Measurements from ENCODE around the gene N4BP3. TPM values are rescaled to one million over a fixed set of nuclear protein-coding genes. Genes with fewer than 3 reads are reported as not detected.
"Not testable (repeated sequence)": the region's sequence is repeated elsewhere in the genome, so short reads cannot be mapped to it uniquely, and the experiment has no call there.

Gene N4BP3
- total RNA-seq, 1 experiment from 2014 or later = 0.33 TPM

DNA sequence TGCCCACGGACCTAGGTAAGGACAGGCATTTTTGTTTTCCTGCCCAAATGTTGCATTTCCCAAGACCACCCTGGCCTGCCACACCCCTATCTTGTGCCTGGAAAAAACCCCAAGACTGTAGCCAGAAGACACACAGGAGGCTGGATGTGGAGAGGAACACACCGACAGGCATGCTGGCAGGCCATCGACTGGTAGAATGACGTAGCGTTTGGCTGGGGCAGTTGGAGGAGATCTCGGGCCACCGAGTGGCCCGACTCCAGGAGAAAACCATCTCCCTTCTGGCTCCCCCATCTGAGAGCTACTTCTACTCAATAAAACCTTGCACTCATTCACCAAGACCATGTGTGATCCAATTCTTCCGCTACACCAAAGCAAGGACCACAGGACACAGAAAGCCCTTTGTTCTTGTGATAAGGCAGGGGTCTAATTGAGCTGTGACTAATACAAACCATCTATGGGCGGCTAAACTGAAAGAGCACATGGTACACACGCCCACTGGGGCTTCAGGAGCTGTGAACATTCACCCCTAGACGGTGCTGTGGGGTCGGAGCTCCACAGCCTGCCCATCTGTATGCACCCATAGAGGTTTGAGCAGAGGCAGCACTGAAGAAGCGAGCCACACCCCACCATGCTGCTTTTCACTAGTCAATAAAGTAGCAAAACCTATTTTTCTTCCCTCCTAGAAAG lies 38.9 kb upstream of the N4BP3 start:
- intact Hi-C loops (cut with micrococcal nuclease) = no loop called here
- Mint-ChIP-seq H3K9me3 (ENCODE audit: unreplicated experiment) (no peaks in the 10 kb centered on the region), H3K4me1 (ENCODE audit: insufficient read depth, unreplicated experiment) (peaks cover 25% of the 10 kb centered on the region), H3K4me3 (ENCODE audit: unreplicated experiment) (no peak overlapping the region), H3K27me3 (ENCODE audit: insufficient read depth, unreplicated experiment) (peaks cover 20% of the 10 kb centered on the region), H3K27ac (ENCODE audit: low read depth, unreplicated experiment) (no peak overlapping the region), H3K36me3 (ENCODE audit: insufficient read depth, unreplicated experiment) (no peaks in the 10 kb centered on the region)
- ChIA-PET CTCF (interaction anchor here (0.6 to 6.6 kb wide), 21 partner anchors 8 to 519 kb away, joined by 3 to 286 read pairs (median 7); partner anchors contain the start of genes NHP2 and RMND5B), POLR2A (interaction anchor here (1.4 to 7.7 kb wide), 3 partner anchors 72 to 88 kb away, joined by 4 to 123 read pairs (median 18); partner anchors contain the start of gene NHP2)
- no TSS peak for BruUV-seq (replicated peaks)
- no peak for DNase-seq (ENCODE audit: unreplicated experiment)
- TF ChIP-seq, protein P1, sequence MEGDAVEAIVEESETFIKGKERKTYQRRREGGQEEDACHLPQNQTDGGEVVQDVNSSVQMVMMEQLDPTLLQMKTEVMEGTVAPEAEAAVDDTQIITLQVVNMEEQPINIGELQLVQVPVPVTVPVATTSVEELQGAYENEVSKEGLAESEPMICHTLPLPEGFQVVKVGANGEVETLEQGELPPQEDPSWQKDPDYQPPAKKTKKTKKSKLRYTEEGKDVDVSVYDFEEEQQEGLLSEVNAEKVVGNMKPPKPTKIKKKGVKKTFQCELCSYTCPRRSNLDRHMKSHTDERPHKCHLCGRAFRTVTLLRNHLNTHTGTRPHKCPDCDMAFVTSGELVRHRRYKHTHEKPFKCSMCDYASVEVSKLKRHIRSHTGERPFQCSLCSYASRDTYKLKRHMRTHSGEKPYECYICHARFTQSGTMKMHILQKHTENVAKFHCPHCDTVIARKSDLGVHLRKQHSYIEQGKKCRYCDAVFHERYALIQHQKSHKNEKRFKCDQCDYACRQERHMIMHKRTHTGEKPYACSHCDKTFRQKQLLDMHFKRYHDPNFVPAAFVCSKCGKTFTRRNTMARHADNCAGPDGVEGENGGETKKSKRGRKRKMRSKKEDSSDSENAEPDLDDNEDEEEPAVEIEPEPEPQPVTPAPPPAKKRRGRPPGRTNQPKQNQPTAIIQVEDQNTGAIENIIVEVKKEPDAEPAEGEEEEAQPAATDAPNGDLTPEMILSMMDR (IDR thresholded peaks at IDR 0.05; ENCODE audit: unreplicated experiment) = no peak

DNA sequence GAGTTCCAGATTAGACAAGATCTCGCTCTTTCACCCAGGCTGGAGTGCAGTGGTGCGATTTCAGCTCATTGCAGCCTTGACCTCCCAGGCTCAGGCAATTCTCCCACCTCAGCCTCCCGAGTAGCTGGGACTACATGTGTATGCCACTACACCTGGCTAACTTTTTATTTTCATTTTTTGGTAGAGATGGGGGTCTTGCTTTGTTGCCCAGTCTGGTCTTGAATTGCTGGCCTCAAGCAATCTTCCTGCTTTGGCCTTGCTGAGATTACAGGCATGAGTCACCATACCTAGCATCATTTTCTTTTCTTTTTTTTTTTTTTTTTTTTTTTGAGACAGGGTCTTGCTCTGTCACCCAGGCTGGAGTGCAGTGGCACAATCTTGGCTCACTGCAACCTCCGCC lies 36.4 kb upstream of the N4BP3 start:
- intact Hi-C loops (cut with micrococcal nuclease) = loop anchor here (1.0 to 5.0 kb wide), 3 partner anchors 55 to 87 kb away; partner anchors contain the start of gene RMND5B
- Mint-ChIP-seq H3K27me3 (ENCODE audit: insufficient read depth, unreplicated experiment) (peaks cover 44% of the 10 kb centered on the region), H3K4me1 (ENCODE audit: insufficient read depth, unreplicated experiment) (peaks cover 43% of the 10 kb centered on the region)
- not testable (repeated sequence) for DNase-seq (ENCODE audit: unreplicated experiment); H3K27ac Mint-ChIP-seq (ENCODE audit: low read depth, unreplicated experiment); BruUV-seq (replicated peaks); H3K9me3 Mint-ChIP-seq (ENCODE audit: unreplicated experiment); H3K36me3 Mint-ChIP-seq (ENCODE audit: insufficient read depth, unreplicated experiment); H3K4me3 Mint-ChIP-seq (ENCODE audit: unreplicated experiment)
- POLR2A ChIA-PET = interaction anchor here (0.6 to 7.7 kb wide), 11 partner anchors 12 to 137 kb away, joined by 3 to 123 read pairs (median 4); partner anchors contain the start of genes NHP2 and RMND5B
- CTCF ChIA-PET = interaction anchor here (0.6 to 6.6 kb wide), 24 partner anchors 10 to 1284 kb away, joined by 3 to 286 read pairs (median 6); partner anchors contain the start of genes NHP2 and RMND5B

DNA sequence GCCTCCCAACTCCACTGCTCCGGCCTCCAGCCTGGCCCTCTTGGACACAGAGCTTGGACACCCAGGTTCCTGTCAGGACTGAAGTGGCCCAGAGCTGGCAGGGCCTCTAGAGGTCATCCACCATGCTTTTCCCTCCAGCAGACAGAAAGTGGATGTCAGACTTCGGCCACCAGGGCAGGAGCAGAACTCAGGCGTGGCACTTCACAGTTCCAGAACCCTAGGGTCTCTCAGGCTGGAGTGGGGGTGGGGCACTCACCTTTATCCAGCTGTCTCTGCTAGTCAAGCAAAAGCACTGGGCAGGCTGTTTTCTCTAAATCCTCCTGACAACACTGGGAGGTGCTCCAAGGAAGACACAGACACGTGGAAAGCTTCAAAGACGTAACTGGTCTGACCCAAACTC lies 35.6 kb upstream of the N4BP3 start:
- intact Hi-C loops (cut with micrococcal nuclease) = loop anchor here (1.0 to 5.0 kb wide), 2 partner anchors 35 to 55 kb away; partner anchors contain the start of gene RMND5B
- POLR2A ChIA-PET = interaction anchor here (0.5 to 7.7 kb wide), 18 partner anchors 13 to 966 kb away, joined by 3 to 123 read pairs (median 4); partner anchors contain the start of genes HNRNPAB, NHP2, RMND5B and ZNF354A
- TF ChIP-seq, protein P1 (IDR thresholded peaks at IDR 0.05; ENCODE audit: unreplicated experiment) = no peak
- no peaks in the 10 kb centered on the region for H3K9me3 Mint-ChIP-seq (ENCODE audit: unreplicated experiment)
- H3K27me3 Mint-ChIP-seq (ENCODE audit: insufficient read depth, unreplicated experiment) = peaks cover 46% of the 10 kb centered on the region
- H3K4me3 Mint-ChIP-seq (ENCODE audit: unreplicated experiment) = peak overlapping the region; percentile 22
- no peaks in the 10 kb centered on the region for H3K36me3 Mint-ChIP-seq (ENCODE audit: insufficient read depth, unreplicated experiment)
- no peak for DNase-seq (ENCODE audit: unreplicated experiment)
- CTCF ChIA-PET = interaction anchor here (0.6 to 6.6 kb wide), 23 partner anchors 11 to 1623 kb away, joined by 3 to 286 read pairs (median 5); partner anchors contain the start of genes NHP2 and RMND5B
- H3K27ac Mint-ChIP-seq (ENCODE audit: low read depth, unreplicated experiment) = peak overlapping the region; percentile 0
- peaks cover 46% of the 10 kb centered on the region for H3K4me1 Mint-ChIP-seq (ENCODE audit: insufficient read depth, unreplicated experiment)
- BruUV-seq (replicated peaks) = no TSS peak

DNA sequence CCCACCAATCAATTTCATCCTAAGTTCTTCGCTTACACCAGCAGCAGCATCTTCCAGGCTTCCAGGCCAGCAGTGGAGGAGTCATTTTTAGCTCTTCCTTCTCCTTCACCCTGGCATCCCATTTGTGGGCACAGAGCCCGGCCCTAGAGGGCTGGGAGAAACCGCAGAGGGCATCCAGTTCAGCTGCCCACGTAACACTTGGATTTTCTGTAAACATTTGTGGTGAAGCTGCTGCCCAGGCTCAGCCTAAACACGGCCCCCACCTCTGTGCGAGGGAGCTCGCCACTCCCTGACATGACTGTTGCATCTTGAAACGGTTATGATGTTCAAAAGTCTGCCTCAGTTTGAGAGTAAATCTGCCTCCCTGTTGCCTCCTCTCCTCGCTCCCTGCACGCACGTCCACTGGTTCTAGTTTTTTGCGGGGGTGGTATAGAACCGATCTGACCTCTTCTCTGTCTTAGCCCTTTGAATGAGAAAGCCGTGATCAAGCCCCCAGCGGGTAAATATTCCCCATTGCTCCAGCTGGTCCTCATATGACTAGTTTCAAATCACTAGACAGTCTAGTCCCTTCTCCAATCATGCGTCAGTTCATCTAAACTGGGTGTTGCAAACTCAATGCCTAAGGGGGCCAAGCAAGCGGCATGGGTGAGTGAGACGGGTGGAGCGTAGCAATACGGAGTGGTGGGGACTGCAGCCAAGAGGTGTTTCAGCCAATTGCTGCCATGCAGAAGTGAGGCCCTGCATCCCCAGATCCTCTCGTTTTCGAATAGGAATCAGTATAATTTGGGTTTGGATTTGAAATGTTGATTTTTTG lies 34.9 kb upstream of the N4BP3 start:
- intact Hi-C loops (cut with micrococcal nuclease) = loop anchor here (1.0 to 5.0 kb wide), 2 partner anchors 34 to 54 kb away; partner anchors contain the start of gene RMND5B
- ChIA-PET CTCF (interaction anchor here (0.6 to 6.6 kb wide), 16 partner anchors 12 to 1624 kb away, joined by 3 to 286 read pairs (median 6); partner anchors contain the start of genes NHP2 and RMND5B), POLR2A (interaction anchor here (0.5 to 7.7 kb wide), 17 partner anchors 12 to 1543 kb away, joined by 3 to 123 read pairs (median 4); partner anchors contain the start of genes HNRNPAB, NHP2 and ZNF354A)
- Mint-ChIP-seq H3K36me3 (ENCODE audit: insufficient read depth, unreplicated experiment) (no peaks in the 10 kb centered on the region), H3K4me3 (ENCODE audit: unreplicated experiment) (peak overlapping the region; percentile 22), H3K27ac (ENCODE audit: low read depth, unreplicated experiment) (peak overlapping the region; percentile 0), H3K9me3 (ENCODE audit: unreplicated experiment) (no peaks in the 10 kb centered on the region), H3K27me3 (ENCODE audit: insufficient read depth, unreplicated experiment) (peaks cover 52% of the 10 kb centered on the region), H3K4me1 (ENCODE audit: insufficient read depth, unreplicated experiment) (peaks cover 50% of the 10 kb centered on the region)
- peak; percentile 100 for DNase-seq (ENCODE audit: unreplicated experiment)
- TF ChIP-seq, protein P1 (IDR thresholded peaks at IDR 0.05; ENCODE audit: unreplicated experiment) = no peak
- BruUV-seq (replicated peaks) = no TSS peak
